ENCODE data around the gene CLIC4. TPM values are rescaled to one million over a fixed set of nuclear protein-coding genes. Genes with fewer than 3 reads are reported as not detected.

Gene CLIC4
- total and polyA plus RNA-seq, 9 of the 15 experiments (the other 6 are each of a cell fraction or from before 2014, with no cell fraction given): 16.0 to 67.5 (median 38.4) TPM

- TF ChIP-seq HES1 (IDR thresholded peaks at IDR 0.05; ENCODE audit: low read depth): no peak
- no peak for TF ChIP-seq LARP7 (IDR thresholded peaks at IDR 0.05)
- no peak for TF ChIP-seq NFE2 (IDR thresholded peaks at IDR 0.05; ENCODE audit: low read depth)
- no peak for TF ChIP-seq ATF3 (IDR thresholded peaks at IDR 0.05)
- TF ChIP-seq ATF3 (CRISPR knock-in tag; conservative IDR thresholded peaks at IDR 0.05): no peak
- TF ChIP-seq ARHGAP35 (IDR thresholded peaks at IDR 0.05; ENCODE audit: partially characterized antibody): no peak
- no peak for TF ChIP-seq MBD1 (CRISPR knock-in tag; IDR thresholded peaks at IDR 0.05)
- no peak for TF ChIP-seq ELF4 (CRISPR knock-in tag; IDR thresholded peaks at IDR 0.05)
- peak; percentile 24; the same call in 1 of the 2 replicates for TF ChIP-seq LEF1 (IDR thresholded peaks at IDR 0.05)
- no peak for TF ChIP-seq SMAD1 (IDR thresholded peaks at IDR 0.05; ENCODE audit: low read depth, low read length, partially characterized antibody)
- TF ChIP-seq TEAD4 (IDR thresholded peaks at IDR 0.05; ENCODE audit: low read length): no peak
- no peak for TF ChIP-seq TEAD4 (CRISPR knock-in tag; IDR thresholded peaks at IDR 0.05; ENCODE audit: borderline replicate concordance)
- peak; percentile 26; the same call in 1 of the 2 replicates for TF ChIP-seq KLF6 (CRISPR knock-in tag; IDR thresholded peaks at IDR 0.05; ENCODE audit: borderline replicate concordance)
- no peak for TF ChIP-seq BCL6 (CRISPR knock-in tag; IDR thresholded peaks at IDR 0.05)
- no peak; the same call in 1 of the 2 replicates for TF ChIP-seq ZNF197 (CRISPR knock-in tag; IDR thresholded peaks at IDR 0.05; ENCODE audit: low read depth)
- no peak for TF ChIP-seq ZNF217 (CRISPR knock-in tag; IDR thresholded peaks at IDR 0.05)
- TF ChIP-seq ZNF445 (CRISPR knock-in tag; IDR thresholded peaks at IDR 0.05; ENCODE audit: low read depth): no peak
- no peak for TF ChIP-seq RREB1 (CRISPR knock-in tag; IDR thresholded peaks at IDR 0.05)
- TF ChIP-seq ZNF134 (CRISPR knock-in tag; conservative IDR thresholded peaks at IDR 0.05): no peak
Measured at GRCh38 chr1:24743404-24744211, 1.6 kb upstream of the CLIC4 start (continued).

Measured in K562 (cell line).